ENCODE data around the gene SLC29A4. TPM values are rescaled to one million over a fixed set of nuclear protein-coding genes. Genes with fewer than 3 reads are reported as not detected.
A peak's percentile ranks its signal among the peaks of the same experiment; 100 is the strongest.

SLC29A4 gene
- total RNA-seq, 1 donor = 1.1 TPM

- Histone ChIP-seq H3K9me3 (ENCODE audit: low read depth, low read length) (no peaks in the 10 kb centered on the region), H3K4me2 (ENCODE audit: insufficient read depth, low read length) (no peak overlapping the region), H3K4me3 (ENCODE audit: insufficient read depth, low read length) (no peak overlapping the region), H3K4me1 (ENCODE audit: insufficient read depth, low read length) (peaks cover 7% of the 10 kb centered on the region), H3K27ac (ENCODE audit: low read depth, low read length) (no peak overlapping the region), H2AFZ (ENCODE audit: low read length) (no peak overlapping the region), H4K20me1 (ENCODE audit: insufficient read depth, low read length) (peaks cover 31% of the 10 kb centered on the region), H3K36me3 (ENCODE audit: insufficient read depth, low read length) (peaks cover 54% of the 10 kb centered on the region), H3K79me2 (ENCODE audit: insufficient read depth, low read length) (peaks cover 45% of the 10 kb centered on the region), H3K27me3 (ENCODE audit: insufficient read depth, low read length) (no peaks in the 10 kb centered on the region)
- peak; percentile 6 for DNase-seq (ENCODE audit: insufficient read length, low spot score, missing footprints)
- TF ChIP-seq CTCF (IDR thresholded peaks at IDR 0.05; ENCODE audit: extremely low read depth, low read depth, low read length) = no peak
Measured at GRCh38 chr7:5330288-5330687, 47.5 kb downstream of the SLC29A4 start.

- H3K4me3 ChIP-seq (ENCODE audit: insufficient read depth, low read length) = no peak overlapping the region
- H3K36me3 ChIP-seq (ENCODE audit: insufficient read depth, low read length) = peaks cover 66% of the 10 kb centered on the region
- no peak overlapping the region for H3K27ac ChIP-seq (ENCODE audit: low read depth, low read length)
- H2AFZ ChIP-seq (ENCODE audit: low read length) = no peak overlapping the region
- no peaks in the 10 kb centered on the region for H3K9me3 ChIP-seq (ENCODE audit: low read depth, low read length)
- no peak for TF ChIP-seq CTCF (IDR thresholded peaks at IDR 0.05; ENCODE audit: extremely low read depth, low read depth, low read length)
- peaks cover 36% of the 10 kb centered on the region for H4K20me1 ChIP-seq (ENCODE audit: insufficient read depth, low read length)
- peak; percentile 34 for DNase-seq (ENCODE audit: insufficient read length, low spot score, missing footprints)
- peaks cover 61% of the 10 kb centered on the region for H3K79me2 ChIP-seq (ENCODE audit: insufficient read depth, low read length)
- peaks cover 5% of the 10 kb centered on the region for H3K4me1 ChIP-seq (ENCODE audit: insufficient read depth, low read length)
- no peaks in the 10 kb centered on the region for H3K27me3 ChIP-seq (ENCODE audit: insufficient read depth, low read length)
- no peak overlapping the region for H3K4me2 ChIP-seq (ENCODE audit: insufficient read depth, low read length)
Measured at GRCh38 chr7:5332579-5332978, 49.8 kb downstream of the SLC29A4 start.

- DNase-seq (ENCODE audit: insufficient read length, low spot score, missing footprints) = peak; percentile 69
- Histone ChIP-seq H4K20me1 (ENCODE audit: insufficient read depth, low read length) (peaks cover 36% of the 10 kb centered on the region), H3K36me3 (ENCODE audit: insufficient read depth, low read length) (peaks cover 68% of the 10 kb centered on the region), H3K27ac (ENCODE audit: low read depth, low read length) (no peak overlapping the region), H3K4me2 (ENCODE audit: insufficient read depth, low read length) (no peak overlapping the region), H3K9me3 (ENCODE audit: low read depth, low read length) (no peaks in the 10 kb centered on the region), H3K4me3 (ENCODE audit: insufficient read depth, low read length) (no peak overlapping the region), H2AFZ (ENCODE audit: low read length) (no peak overlapping the region), H3K4me1 (ENCODE audit: insufficient read depth, low read length) (no peaks in the 10 kb centered on the region), H3K79me2 (ENCODE audit: insufficient read depth, low read length) (peaks cover 65% of the 10 kb centered on the region), H3K27me3 (ENCODE audit: insufficient read depth, low read length) (no peaks in the 10 kb centered on the region)
- TF ChIP-seq CTCF (IDR thresholded peaks at IDR 0.05; ENCODE audit: extremely low read depth, low read depth, low read length) = no peak
Measured at GRCh38 chr7:5333121-5334045, 50.6 kb downstream of the SLC29A4 start.

- no peak for TF ChIP-seq CTCF (IDR thresholded peaks at IDR 0.05; ENCODE audit: extremely low read depth, low read depth, low read length)
- Histone ChIP-seq H3K27ac (ENCODE audit: low read depth, low read length) (no peak overlapping the region), H3K9me3 (ENCODE audit: low read depth, low read length) (no peaks in the 10 kb centered on the region), H3K4me3 (ENCODE audit: insufficient read depth, low read length) (no peak overlapping the region), H3K4me2 (ENCODE audit: insufficient read depth, low read length) (no peak overlapping the region), H3K4me1 (ENCODE audit: insufficient read depth, low read length) (no peaks in the 10 kb centered on the region), H3K79me2 (ENCODE audit: insufficient read depth, low read length) (peaks cover 70% of the 10 kb centered on the region), H4K20me1 (ENCODE audit: insufficient read depth, low read length) (peaks cover 39% of the 10 kb centered on the region), H3K27me3 (ENCODE audit: insufficient read depth, low read length) (no peaks in the 10 kb centered on the region), H3K36me3 (ENCODE audit: insufficient read depth, low read length) (peaks cover 69% of the 10 kb centered on the region), H2AFZ (ENCODE audit: low read length) (no peak overlapping the region)
- DNase-seq (ENCODE audit: insufficient read length, low spot score, missing footprints) = peak; percentile 82
Measured at GRCh38 chr7:5334671-5335070, 51.9 kb downstream of the SLC29A4 start.

Data from osteoblast (primary cell).